ENCODE data around the gene NOTCH1. TPM values are rescaled to one million over a fixed set of nuclear protein-coding genes. Genes with fewer than 3 reads are reported as not detected.

The NOTCH1 gene
- total RNA-seq, 4 donors from 2014 or later = 19.6 to 35.4 (median 23.2) TPM

DNA sequence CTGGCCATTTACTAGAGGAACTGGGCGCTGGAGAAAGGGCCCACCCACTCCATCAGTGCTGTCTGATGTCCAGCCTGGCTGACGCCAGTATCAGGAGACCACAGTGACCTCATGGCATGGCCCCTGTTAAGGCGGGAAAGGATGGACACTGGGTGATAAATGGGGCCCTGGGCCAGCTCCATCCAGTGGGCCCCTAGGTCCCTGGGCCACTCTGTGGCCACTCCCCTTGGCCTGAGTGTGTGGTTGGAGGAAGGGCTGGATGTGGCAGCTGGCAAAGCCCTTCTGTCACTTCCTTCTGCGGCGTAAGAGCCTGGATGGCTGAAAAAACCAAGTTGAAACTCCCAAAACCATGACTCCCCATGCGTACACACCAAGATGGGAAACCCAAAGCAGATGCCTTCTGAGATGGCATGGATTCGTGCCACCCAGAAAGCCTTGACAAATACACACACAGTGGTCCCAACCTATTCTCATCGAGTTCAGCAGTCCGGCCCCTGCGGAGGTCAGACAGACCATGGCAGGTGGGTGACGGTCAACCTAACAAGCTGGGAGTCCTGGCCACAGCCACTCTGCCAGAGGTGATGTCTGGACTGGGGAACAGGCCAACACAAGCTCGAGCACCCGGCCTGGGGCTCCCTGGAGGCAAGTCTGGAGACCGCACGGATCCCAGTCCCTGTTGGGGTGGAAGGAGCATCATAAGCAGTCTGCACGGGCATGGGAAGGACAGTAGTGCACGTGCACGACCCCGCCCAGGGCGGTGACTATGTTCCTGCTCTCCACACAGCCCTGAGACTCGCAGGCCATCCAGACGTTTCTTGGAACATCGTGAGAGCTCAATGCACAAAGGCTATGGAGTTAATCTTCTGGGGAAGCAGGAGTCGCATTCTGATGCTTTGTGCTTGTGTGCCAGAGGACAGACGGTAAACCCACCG lies 45.2 kb upstream of the NOTCH1 start:
- TF ChIP-seq, protein P1, sequence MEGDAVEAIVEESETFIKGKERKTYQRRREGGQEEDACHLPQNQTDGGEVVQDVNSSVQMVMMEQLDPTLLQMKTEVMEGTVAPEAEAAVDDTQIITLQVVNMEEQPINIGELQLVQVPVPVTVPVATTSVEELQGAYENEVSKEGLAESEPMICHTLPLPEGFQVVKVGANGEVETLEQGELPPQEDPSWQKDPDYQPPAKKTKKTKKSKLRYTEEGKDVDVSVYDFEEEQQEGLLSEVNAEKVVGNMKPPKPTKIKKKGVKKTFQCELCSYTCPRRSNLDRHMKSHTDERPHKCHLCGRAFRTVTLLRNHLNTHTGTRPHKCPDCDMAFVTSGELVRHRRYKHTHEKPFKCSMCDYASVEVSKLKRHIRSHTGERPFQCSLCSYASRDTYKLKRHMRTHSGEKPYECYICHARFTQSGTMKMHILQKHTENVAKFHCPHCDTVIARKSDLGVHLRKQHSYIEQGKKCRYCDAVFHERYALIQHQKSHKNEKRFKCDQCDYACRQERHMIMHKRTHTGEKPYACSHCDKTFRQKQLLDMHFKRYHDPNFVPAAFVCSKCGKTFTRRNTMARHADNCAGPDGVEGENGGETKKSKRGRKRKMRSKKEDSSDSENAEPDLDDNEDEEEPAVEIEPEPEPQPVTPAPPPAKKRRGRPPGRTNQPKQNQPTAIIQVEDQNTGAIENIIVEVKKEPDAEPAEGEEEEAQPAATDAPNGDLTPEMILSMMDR (IDR thresholded peaks at IDR 0.05) = no peak
- no peak for TF ChIP-seq POLR2A (IDR thresholded peaks at IDR 0.05)
- 84 to 88% methylated on average over 22 to 26 of the region's 26 CpGs for WGBS, 2 donors
- H3K27ac ChIP-seq = no peak overlapping the region
- intact Hi-C loops (cut with DNase I) = no loop called here
- no peaks in the 10 kb centered on the region for H3K9me3 ChIP-seq
- no peaks in the 10 kb centered on the region for H3K36me3 ChIP-seq
- DNase-seq = no peak
- no peak overlapping the region for H3K4me3 ChIP-seq (replicated peaks in 1 of 3)
- peaks cover 13 to 34% of the 10 kb centered on the region in 2 donors for H3K4me1 ChIP-seq
- no peaks in the 10 kb centered on the region for H3K27me3 ChIP-seq

GRCh38 chr9:136589766-136590763 lies 44.2 kb upstream of the NOTCH1 start:
- intact Hi-C loops (cut with DNase I) = no loop called here
- H3K36me3 ChIP-seq = no peaks in the 10 kb centered on the region
- no peak for TF ChIP-seq POLR2A (IDR thresholded peaks at IDR 0.05)
- TF ChIP-seq, protein P1 (IDR thresholded peaks at IDR 0.05) = no peak
- H3K9me3 ChIP-seq = no peaks in the 10 kb centered on the region
- no peak for DNase-seq
- no peaks in the 10 kb centered on the region for H3K27me3 ChIP-seq
- H3K4me1 ChIP-seq = peaks cover 13 to 34% of the 10 kb centered on the region in 2 donors
- no peak overlapping the region for H3K4me3 ChIP-seq (replicated peaks in 1 of 3)
- 71 to 91% methylated on average over 13 to 15 of the region's 29 CpGs for WGBS, 2 donors
- H3K27ac ChIP-seq = no peak overlapping the region

GRCh38 chr9:136588663-136589464 lies 43.0 kb upstream of the NOTCH1 start:
- 77 to 88% methylated on average over 12 to 16 of the region's 21 CpGs for WGBS, 2 donors
- no peak overlapping the region for H3K4me3 ChIP-seq (replicated peaks in 1 of 3)

GRCh38 chr9:136587944-136588662 lies 42.3 kb upstream of the NOTCH1 start:
- Histone ChIP-seq H3K36me3 (no peaks in the 10 kb centered on the region), H3K4me3 (replicated peaks in 1 of 3) (no peak overlapping the region), H3K4me1 (peaks cover 13 to 34% of the 10 kb centered on the region in 2 donors), H3K27ac (no peak overlapping the region), H3K9me3 (no peaks in the 10 kb centered on the region), H3K27me3 (no peaks in the 10 kb centered on the region)
- 35 to 39% methylated on average over 12 to 13 of the region's 22 CpGs for WGBS, 2 donors
- intact Hi-C loops (cut with DNase I) = no loop called here
- DNase-seq = no peak
- no peak for TF ChIP-seq POLR2A (IDR thresholded peaks at IDR 0.05)
- TF ChIP-seq, protein P1 (IDR thresholded peaks at IDR 0.05) = no peak

More at GRCh38 chr9:136588663-136589464, 43.0 kb upstream of the NOTCH1 start:
- Histone ChIP-seq H3K4me1 (peaks cover 13 to 34% of the 10 kb centered on the region in 2 donors), H3K9me3 (no peaks in the 10 kb centered on the region), H3K27me3 (no peaks in the 10 kb centered on the region), H3K36me3 (no peaks in the 10 kb centered on the region), H3K27ac (no peak overlapping the region)
- intact Hi-C loops (cut with DNase I) = no loop called here
- TF ChIP-seq POLR2A (IDR thresholded peaks at IDR 0.05) = no peak
- TF ChIP-seq, protein P1 (IDR thresholded peaks at IDR 0.05) = no peak
- DNase-seq = no peak

Data from thyroid gland (tissue), 4 donors.